HepG2 (cell line): ENCODE measurements around the gene ZFP36L2. TPM values are rescaled to one million over a fixed set of nuclear protein-coding genes. Genes with fewer than 3 reads are reported as not detected.

Experiments used
- CAMTA2 ChIP-seq: sonication (generic); formaldehyde crosslinking; IDR thresholded peaks from 2 replicates; pipeline ENCODE4 v1.4.0; 2020; ENCODE audit warnings: mild to moderate bottlenecking, missing genetic modification reagents, borderline replicate concordance
- DMAP1 ChIP-seq: IDR thresholded peaks from 2 replicates; pipeline ENCODE4 v1.6.1; 2016
- DNMT3B ChIP-seq: conservative IDR thresholded peaks from 2 replicates; pipeline ENCODE4 v1.6.1; 2016; ENCODE audit warnings: missing biosample characterization, control low read depth
- FOXC1 ChIP-seq: sonication (generic); formaldehyde crosslinking; IDR thresholded peaks from 2 replicates; pipeline ENCODE4 v1.8.0; 2022; ENCODE audit warnings: mild to moderate bottlenecking, missing genetic modification reagents, borderline replicate concordance
- FOXM1 ChIP-seq: sonication (generic); formaldehyde crosslinking; IDR thresholded peaks from 2 replicates; pipeline ENCODE4 v1.5.0; 2020; ENCODE audit warnings: missing genetic modification reagents
- HNF4A ChIP-seq: sonication (generic); formaldehyde crosslinking; IDR thresholded peaks from 2 replicates; pipeline ENCODE4 v1.4.0; 2020; ENCODE audit warnings: missing genetic modification reagents
- JUNB ChIP-seq: sonication (generic); formaldehyde crosslinking; IDR thresholded peaks from 2 replicates; pipeline ENCODE4 v1.8.0; 2022; ENCODE audit warnings: missing genetic modification reagents, mild to moderate bottlenecking, borderline replicate concordance
- KLF11 ChIP-seq: IDR thresholded peaks from 2 replicates; pipeline ENCODE4 v1.6.1; 2016; ENCODE audit warnings: missing compliant biosample characterization
- MAZ ChIP-seq, 2 experiments: sonication (generic) in 1 of 2; formaldehyde crosslinking in 1 of 2; IDR thresholded peaks; 2 replicates each; pipeline versions ENCODE4 v1.5.0 to v1.6.1; 2012 to 2020; ENCODE audit warnings: low read depth in 2 of 2, mild to moderate bottlenecking in 2 of 2, borderline replicate concordance in 1 of 2, improper control_type of control experiment in 1 of 2, low read length in 1 of 2, missing genetic modification reagents in 1 of 2, moderate library complexity in 1 of 2
- MED1 ChIP-seq: sonication (generic); formaldehyde crosslinking; IDR thresholded peaks from 2 replicates; pipeline ENCODE4 v1.4.0; 2020; ENCODE audit warnings: missing genetic modification reagents
- MXD3 ChIP-seq: IDR thresholded peaks from 2 replicates; pipeline ENCODE4 v1.6.1; 2016; ENCODE audit warnings: mild to moderate bottlenecking, missing biosample characterization, missing genetic modification reagents
- RARA ChIP-seq: IDR thresholded peaks from 2 replicates; pipeline ENCODE4 v1.6.1; 2016; ENCODE audit warnings: missing genetic modification reagents, missing compliant biosample characterization
- YEATS2 ChIP-seq: sonication (generic); formaldehyde crosslinking; IDR thresholded peaks from 2 replicates; pipeline ENCODE4 v1.4.0; 2020; ENCODE audit warnings: missing genetic modification reagents, borderline replicate concordance
- ZBTB14 ChIP-seq: sonication (generic); formaldehyde crosslinking; IDR thresholded peaks from 2 replicates; pipeline ENCODE4 v1.4.0; 2020; ENCODE audit warnings: missing genetic modification reagents
- ZFX ChIP-seq: sonication (generic); formaldehyde crosslinking; IDR thresholded peaks from 2 replicates; pipeline ENCODE4 v1.4.0; 2020; ENCODE audit warnings: mild to moderate bottlenecking, low read depth, missing genetic modification reagents, moderate library complexity
- ZNF253 ChIP-seq: sonication (generic); formaldehyde crosslinking; IDR thresholded peaks from 2 replicates; pipeline ENCODE4 v1.8.0; 2022; ENCODE audit warnings: mild to moderate bottlenecking, missing genetic modification reagents, borderline replicate concordance
- ZNF326 ChIP-seq: sonication (generic); formaldehyde crosslinking; IDR thresholded peaks from 2 replicates; pipeline ENCODE4 v1.4.0; 2020; ENCODE audit warnings: missing genetic modification reagents, borderline replicate concordance
- ZNF354B ChIP-seq: sonication (generic); formaldehyde crosslinking; IDR thresholded peaks from 2 replicates; pipeline ENCODE4 v1.8.0; 2022; ENCODE audit warnings: mild to moderate bottlenecking, missing genetic modification reagents
- ZNF569 ChIP-seq: sonication (generic); formaldehyde crosslinking; IDR thresholded peaks from 2 replicates; pipeline ENCODE4 v1.5.0; 2020; ENCODE audit warnings: mild to moderate bottlenecking, missing genetic modification reagents, moderate library complexity, borderline replicate concordance
- ZNF83 ChIP-seq: sonication (generic); formaldehyde crosslinking; IDR thresholded peaks from 2 replicates; pipeline ENCODE4 v1.4.0; 2020; ENCODE audit warnings: missing genetic modification reagents, mild to moderate bottlenecking, borderline replicate concordance
- ZSCAN12 ChIP-seq: sonication (generic); formaldehyde crosslinking; IDR thresholded peaks from 2 replicates; pipeline ENCODE4 v1.9.0; 2021; ENCODE audit warnings: mild to moderate bottlenecking, missing genetic modification reagents
- polyA plus RNA-seq, 8 experiments: library from polyadenylated mRNA; depleted of rRNA in 3 of 8; stranded (reverse) in 7 of 8; unstranded in 1 of 8; fragments of >200 nt; fragmentation: Illumina TruSeq in 4 of 8; extraction: Trizol in 4 of 8; gene quantifications; 2 replicates each; pipeline versions ENCODE4 v1.2.1 to v1.2.3, GENCODE V29; 2011 to 2016; ENCODE audit warnings: low read depth in 4 of 8, missing spikeins in 1 of 8, mixed read lengths in 1 of 8; ENCODE audit not compliant: insufficient read depth in 1 of 8
- total RNA-seq, 5 experiments: library from RNA; depleted of rRNA; stranded (reverse); fragments of >200 nt; fragmentation: Illumina TruSeq; extraction: Trizol; gene quantifications; 2 replicates each; pipeline ENCODE4 v1.2.3, GENCODE V29; 2016; ENCODE audit warnings: low read depth in 1 of 5
- TF ChIP-seq, protein P1 (sequence below): sonication (generic); formaldehyde crosslinking; IDR thresholded peaks from 2 replicates; pipeline ENCODE4 v1.4.0; 2020; ENCODE audit warnings: missing genetic modification reagents, borderline replicate concordance
- TF ChIP-seq, protein P2 (sequence below): sonication (generic); formaldehyde crosslinking; IDR thresholded peaks from 2 replicates; pipeline ENCODE4 v1.9.0; 2021; ENCODE audit warnings: missing genetic modification reagents, borderline replicate concordance

Gene ZFP36L2
- total and polyA plus RNA-seq, 2 of the 13 experiments (the other 11 are each of a cell fraction or from before 2014, with no cell fraction given) = 11.2 to 21.8 TPM

GRCh38 chr2:43225093-43225787, 1.2 kb downstream of the ZFP36L2 start (continued):
- no peak for TF ChIP-seq CAMTA2 (CRISPR knock-in tag)
- peak; percentile 44 for TF ChIP-seq MED1 (CRISPR knock-in tag)
- TF ChIP-seq ZBTB14 = 0 out of 2 replicates have a peak, but pooled peaks have one; percentile 17
- TF ChIP-seq ZNF326 (CRISPR knock-in tag) = no peak
- no peak for TF ChIP-seq YEATS2 (CRISPR knock-in tag)
- TF ChIP-seq FOXM1 = peak; percentile 25; the same call in 1 of the 2 replicates
- TF ChIP-seq RARA = no peak; the same call in 1 of the 2 replicates
- peak; percentile 94; the same call in 1 of the 2 replicates for TF ChIP-seq ZNF354B (CRISPR knock-in tag)
- TF ChIP-seq, protein P1, sequence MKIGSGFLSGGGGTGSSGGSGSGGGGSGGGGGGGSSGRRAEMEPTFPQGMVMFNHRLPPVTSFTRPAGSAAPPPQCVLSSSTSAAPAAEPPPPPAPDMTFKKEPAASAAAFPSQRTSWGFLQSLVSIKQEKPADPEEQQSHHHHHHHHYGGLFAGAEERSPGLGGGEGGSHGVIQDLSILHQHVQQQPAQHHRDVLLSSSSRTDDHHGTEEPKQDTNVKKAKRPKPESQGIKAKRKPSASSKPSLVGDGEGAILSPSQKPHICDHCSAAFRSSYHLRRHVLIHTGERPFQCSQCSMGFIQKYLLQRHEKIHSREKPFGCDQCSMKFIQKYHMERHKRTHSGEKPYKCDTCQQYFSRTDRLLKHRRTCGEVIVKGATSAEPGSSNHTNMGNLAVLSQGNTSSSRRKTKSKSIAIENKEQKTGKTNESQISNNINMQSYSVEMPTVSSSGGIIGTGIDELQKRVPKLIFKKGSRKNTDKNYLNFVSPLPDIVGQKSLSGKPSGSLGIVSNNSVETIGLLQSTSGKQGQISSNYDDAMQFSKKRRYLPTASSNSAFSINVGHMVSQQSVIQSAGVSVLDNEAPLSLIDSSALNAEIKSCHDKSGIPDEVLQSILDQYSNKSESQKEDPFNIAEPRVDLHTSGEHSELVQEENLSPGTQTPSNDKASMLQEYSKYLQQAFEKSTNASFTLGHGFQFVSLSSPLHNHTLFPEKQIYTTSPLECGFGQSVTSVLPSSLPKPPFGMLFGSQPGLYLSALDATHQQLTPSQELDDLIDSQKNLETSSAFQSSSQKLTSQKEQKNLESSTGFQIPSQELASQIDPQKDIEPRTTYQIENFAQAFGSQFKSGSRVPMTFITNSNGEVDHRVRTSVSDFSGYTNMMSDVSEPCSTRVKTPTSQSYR (CRISPR knock-in tag) = peak; percentile 48; the same call in 1 of the 2 replicates
- no peak for TF ChIP-seq ZFX
- TF ChIP-seq DMAP1 = no peak
- no peak for TF ChIP-seq ZNF83 (CRISPR knock-in tag)
- peak; percentile 51; the same call in 1 of the 2 replicates for TF ChIP-seq MXD3 (CRISPR knock-in tag)
- no peak for TF ChIP-seq DNMT3B (CRISPR knock-in tag)
- no peak for TF ChIP-seq ZNF569 (CRISPR knock-in tag)
- TF ChIP-seq JUNB (CRISPR knock-in tag) = no peak
- no peak for TF ChIP-seq ZNF253 (CRISPR knock-in tag)
- no peak for TF ChIP-seq MAZ (IDR thresholded peaks at IDR 0.05; ENCODE audit: borderline replicate concordance, low read depth, low read length)
- no peak; the same call in none of the 2 replicates for TF ChIP-seq MAZ (CRISPR knock-in tag; IDR thresholded peaks at IDR 0.05; ENCODE audit: low read depth)
- TF ChIP-seq HNF4A (CRISPR knock-in tag) = no peak
- TF ChIP-seq KLF11 (CRISPR knock-in tag) = peak; percentile 52; the same call in 1 of the 2 replicates
- TF ChIP-seq ZSCAN12 = no peak
- TF ChIP-seq, protein P2, sequence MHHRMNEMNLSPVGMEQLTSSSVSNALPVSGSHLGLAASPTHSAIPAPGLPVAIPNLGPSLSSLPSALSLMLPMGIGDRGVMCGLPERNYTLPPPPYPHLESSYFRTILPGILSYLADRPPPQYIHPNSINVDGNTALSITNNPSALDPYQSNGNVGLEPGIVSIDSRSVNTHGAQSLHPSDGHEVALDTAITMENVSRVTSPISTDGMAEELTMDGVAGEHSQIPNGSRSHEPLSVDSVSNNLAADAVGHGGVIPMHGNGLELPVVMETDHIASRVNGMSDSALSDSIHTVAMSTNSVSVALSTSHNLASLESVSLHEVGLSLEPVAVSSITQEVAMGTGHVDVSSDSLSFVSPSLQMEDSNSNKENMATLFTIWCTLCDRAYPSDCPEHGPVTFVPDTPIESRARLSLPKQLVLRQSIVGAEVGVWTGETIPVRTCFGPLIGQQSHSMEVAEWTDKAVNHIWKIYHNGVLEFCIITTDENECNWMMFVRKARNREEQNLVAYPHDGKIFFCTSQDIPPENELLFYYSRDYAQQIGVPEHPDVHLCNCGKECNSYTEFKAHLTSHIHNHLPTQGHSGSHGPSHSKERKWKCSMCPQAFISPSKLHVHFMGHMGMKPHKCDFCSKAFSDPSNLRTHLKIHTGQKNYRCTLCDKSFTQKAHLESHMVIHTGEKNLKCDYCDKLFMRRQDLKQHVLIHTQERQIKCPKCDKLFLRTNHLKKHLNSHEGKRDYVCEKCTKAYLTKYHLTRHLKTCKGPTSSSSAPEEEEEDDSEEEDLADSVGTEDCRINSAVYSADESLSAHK (CRISPR knock-in tag) = no peak
- TF ChIP-seq FOXC1 (CRISPR knock-in tag) = peak; percentile 80
